GM18505 (cell line): ENCODE measurements around the gene PLEKHA1.

Source experiments
- ATAC-seq: cut with Tn5 transposase; IDR thresholded peaks from one replicate; pipeline ENCODE4 v1.9.1; 2021; ENCODE audit not compliant: unreplicated experiment
- POLR2A ChIP-seq: IDR thresholded peaks from 4 replicates; pipeline ENCODE4 v1.6.1; 2011; ENCODE audit warnings: borderline replicate concordance; ENCODE audit not compliant: insufficient read depth, insufficient read length; ENCODE audit errors: extremely low read depth

The PLEKHA1 gene

GRCh38 chr10:122435212-122435827, 60.8 kb downstream of the PLEKHA1 start:
- no peak for ATAC-seq

GRCh38 chr10:122441961-122442360, 67.5 kb downstream of the PLEKHA1 start:
- ATAC-seq, result no peak
- TF ChIP-seq POLR2A, result no peak

More at GRCh38 chr10:122435212-122435827, 60.8 kb downstream of the PLEKHA1 start:
- TF ChIP-seq POLR2A, result no peak

- no peak for TF ChIP-seq POLR2A
- ATAC-seq, result no peak
These were observed 71.0 kb downstream of the PLEKHA1 start for GRCh38 chr10:122445469-122445868.

- no peak for TF ChIP-seq POLR2A
- ATAC-seq, result no peak
These were observed 71.4 kb downstream of the PLEKHA1 start for GRCh38 chr10:122445904-122446303.

- ATAC-seq, result no peak
- TF ChIP-seq POLR2A, result no peak
These were observed 72.3 kb downstream of the PLEKHA1 start for GRCh38 chr10:122446668-122447423.

GRCh38 chr10:122448600-122448999, 74.1 kb downstream of the PLEKHA1 start:
- TF ChIP-seq POLR2A, result no peak
- ATAC-seq, result no peak

GRCh38 chr10:122449153-122449552, 74.6 kb downstream of the PLEKHA1 start:
- TF ChIP-seq POLR2A, result no peak

GRCh38 chr10:122450353-122450990, 76.0 kb downstream of the PLEKHA1 start:
- no peak for TF ChIP-seq POLR2A
- no peak for ATAC-seq

More at GRCh38 chr10:122449153-122449552, 74.6 kb downstream of the PLEKHA1 start:
- no peak for ATAC-seq

- TF ChIP-seq POLR2A, result no peak
- no peak for ATAC-seq
These were observed 79.6 kb downstream of the PLEKHA1 start for GRCh38 chr10:122454071-122454470.

GRCh38 chr10:122454603-122455080, 80.1 kb downstream of the PLEKHA1 start, which contains the start of gene ARMS2:
TSS of gene ARMS2 (plus strand) at chr10:122454653. CDS start at chr10:122454728, 75 bp downstream.
- no peak for TF ChIP-seq POLR2A
- no peak for ATAC-seq

- no peak for ATAC-seq
- no peak for TF ChIP-seq POLR2A
These were observed 81.0 kb downstream of the PLEKHA1 start for GRCh38 chr10:122455376-122456079.

- TF ChIP-seq POLR2A, result no peak
These were observed 83.4 kb downstream of the PLEKHA1 start for GRCh38 chr10:122457934-122458333.

GRCh38 chr10:122458693-122459092, 84.2 kb downstream of the PLEKHA1 start:
- no peak for ATAC-seq
- TF ChIP-seq POLR2A, result no peak

More at GRCh38 chr10:122457934-122458333, 83.4 kb downstream of the PLEKHA1 start:
- ATAC-seq, result no peak

GRCh38 chr10:122459561-122460273, 85.2 kb downstream of the PLEKHA1 start:
- no peak for ATAC-seq
- TF ChIP-seq POLR2A, result no peak
